ENCODE data around the gene JAZF1. TPM values are rescaled to one million over a fixed set of nuclear protein-coding genes. Genes with fewer than 3 reads are reported as not detected.

The JAZF1 gene
- total and polyA plus RNA-seq, 2 donors (not counting 1 experiment from before 2014, with no cell fraction given): 14.0 to 38.6 TPM

DNA sequence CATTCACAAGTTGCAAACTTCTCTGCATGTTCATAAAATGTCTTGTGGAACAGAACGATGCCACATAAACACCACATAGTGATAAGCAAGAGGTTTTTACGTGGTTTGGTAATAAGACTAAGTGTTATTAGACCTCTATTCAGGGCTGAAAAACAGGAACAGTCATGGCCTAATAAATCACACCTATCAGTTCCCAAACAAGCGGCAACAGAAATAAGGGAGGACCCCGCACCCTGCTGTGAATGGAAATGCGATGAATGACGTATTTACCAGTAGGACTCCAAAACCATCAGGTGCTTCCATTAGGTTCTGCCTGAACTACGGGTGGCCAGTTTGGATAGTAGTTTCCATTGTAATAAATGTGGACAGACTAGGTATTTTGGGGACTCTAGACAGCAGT lies 311.5 kb downstream of the JAZF1 start:
- no peak overlapping the region for H3K4me3 Mint-ChIP-seq
- H3K9me3 Mint-ChIP-seq (ENCODE audit: insufficient read depth): no peaks in the 10 kb centered on the region
- Histone ChIP-seq H4K20me1 (ENCODE audit: control insufficient read depth, insufficient read depth, low read length, poor library complexity, severe bottlenecking) (peaks cover 65% of the 10 kb centered on the region), H3K9me3 (ENCODE audit: control extremely low read depth in 1 of 3, control insufficient read depth in 2 of 3, insufficient read depth in 1 of 3, low read length in 2 of 3) (no peaks in the 10 kb centered on the region), H3K4me1 (ENCODE audit: control insufficient read depth in 2 of 2, insufficient read depth in 2 of 2, low read length in 2 of 2) (no peaks in the 10 kb centered on the region), H3K36me3 (replicated peaks in 1 of 2; ENCODE audit: control extremely low read depth in 1 of 2, control insufficient read depth in 1 of 2, extremely low read depth in 1 of 2, insufficient read depth in 2 of 2, low read length in 1 of 2) (peaks cover 0 to 26% of the 10 kb centered on the region in 2 experiments), H3K4me2 (replicated peaks; ENCODE audit: low read depth, low read length, poor library complexity, severe bottlenecking) (no peak overlapping the region), H3K4me3 (ENCODE audit: control extremely low read depth in 1 of 5, extremely low read depth in 1 of 5, insufficient read depth in 1 of 5, low read depth in 2 of 5, low read length in 4 of 5) (no peak overlapping the region), H3K27me3 (replicated peaks in 1 of 4; ENCODE audit: control extremely low read depth in 1 of 4, control insufficient read depth in 3 of 4, insufficient read depth in 4 of 4, low read length in 3 of 4) (no peaks in the 10 kb centered on the region), H3K79me2 (ENCODE audit: control insufficient read depth, insufficient read depth, low read length) (peaks cover 19% of the 10 kb centered on the region), H3K9ac (ENCODE audit: low read length) (no peak overlapping the region), H2AFZ (ENCODE audit: insufficient read depth, low read depth, low read length, poor library complexity, severe bottlenecking) (no peak overlapping the region), H3K27ac (ENCODE audit: low read length in 2 of 2) (no peak overlapping the region)
- H3K27ac Mint-ChIP-seq: no peak overlapping the region
- CTCF ChIA-PET: no interaction called here
- H3K4me1 Mint-ChIP-seq: no peaks in the 10 kb centered on the region
- no peak for DNase-seq
- H3K27me3 Mint-ChIP-seq: no peaks in the 10 kb centered on the region
- 78% methylated on average over 4 of the region's 7 CpGs for WGBS (ENCODE audit: insufficient coverage)
- POLR2A ChIA-PET: no interaction called here
- TF ChIP-seq, protein P1, sequence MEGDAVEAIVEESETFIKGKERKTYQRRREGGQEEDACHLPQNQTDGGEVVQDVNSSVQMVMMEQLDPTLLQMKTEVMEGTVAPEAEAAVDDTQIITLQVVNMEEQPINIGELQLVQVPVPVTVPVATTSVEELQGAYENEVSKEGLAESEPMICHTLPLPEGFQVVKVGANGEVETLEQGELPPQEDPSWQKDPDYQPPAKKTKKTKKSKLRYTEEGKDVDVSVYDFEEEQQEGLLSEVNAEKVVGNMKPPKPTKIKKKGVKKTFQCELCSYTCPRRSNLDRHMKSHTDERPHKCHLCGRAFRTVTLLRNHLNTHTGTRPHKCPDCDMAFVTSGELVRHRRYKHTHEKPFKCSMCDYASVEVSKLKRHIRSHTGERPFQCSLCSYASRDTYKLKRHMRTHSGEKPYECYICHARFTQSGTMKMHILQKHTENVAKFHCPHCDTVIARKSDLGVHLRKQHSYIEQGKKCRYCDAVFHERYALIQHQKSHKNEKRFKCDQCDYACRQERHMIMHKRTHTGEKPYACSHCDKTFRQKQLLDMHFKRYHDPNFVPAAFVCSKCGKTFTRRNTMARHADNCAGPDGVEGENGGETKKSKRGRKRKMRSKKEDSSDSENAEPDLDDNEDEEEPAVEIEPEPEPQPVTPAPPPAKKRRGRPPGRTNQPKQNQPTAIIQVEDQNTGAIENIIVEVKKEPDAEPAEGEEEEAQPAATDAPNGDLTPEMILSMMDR (IDR thresholded peaks at IDR 0.05): no peak
- no peak for TF ChIP-seq EZH2 (IDR thresholded peaks at IDR 0.05; ENCODE audit: borderline replicate concordance, insufficient read depth, low read depth, low read length, poor library complexity, severe bottlenecking)
- intact Hi-C loops (cut with micrococcal nuclease): no loop called here
- no peak for ATAC-seq (ENCODE audit: low read depth)

DNA sequence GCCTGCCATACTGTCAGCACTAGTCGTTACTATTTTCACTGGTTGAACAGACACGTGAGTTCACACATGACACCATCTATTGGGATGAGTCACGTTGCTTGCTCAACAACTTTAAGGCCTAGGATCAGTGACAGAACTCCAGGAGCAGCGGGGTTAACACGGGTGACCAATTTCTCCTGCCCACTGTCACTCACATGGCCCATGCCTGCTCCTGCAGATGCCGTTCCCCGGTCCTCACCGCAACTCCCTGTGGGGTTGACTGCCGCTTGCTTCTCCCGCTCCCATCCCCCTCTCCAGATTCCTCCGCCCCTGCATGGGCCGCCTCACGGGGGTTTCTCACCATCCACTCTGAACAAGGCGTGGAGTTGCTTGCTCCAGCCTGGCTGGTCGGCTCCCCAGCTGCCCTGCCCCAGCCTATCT lies 312.5 kb downstream of the JAZF1 start:
- no peaks in the 10 kb centered on the region for H3K27me3 Mint-ChIP-seq
- no peak overlapping the region for H2AFZ ChIP-seq (ENCODE audit: insufficient read depth, low read depth, low read length, poor library complexity, severe bottlenecking)
- no peak overlapping the region for H3K27ac ChIP-seq (ENCODE audit: low read length in 2 of 2)
- no peak overlapping the region for H3K4me2 ChIP-seq (replicated peaks; ENCODE audit: low read depth, low read length, poor library complexity, severe bottlenecking)
- 96% methylated on average over 15 of the region's 15 CpGs for WGBS (ENCODE audit: insufficient coverage)
- H3K36me3 ChIP-seq (replicated peaks in 1 of 2; ENCODE audit: control extremely low read depth in 1 of 2, control insufficient read depth in 1 of 2, extremely low read depth in 1 of 2, insufficient read depth in 2 of 2, low read length in 1 of 2): peaks cover 0 to 33% of the 10 kb centered on the region in 2 experiments
- no peaks in the 10 kb centered on the region for H3K4me1 Mint-ChIP-seq
- ATAC-seq (ENCODE audit: low read depth) (no peak), DNase-seq (no peak)
- H3K27me3 ChIP-seq (replicated peaks in 1 of 4; ENCODE audit: control extremely low read depth in 1 of 4, control insufficient read depth in 3 of 4, insufficient read depth in 4 of 4, low read length in 3 of 4): no peaks in the 10 kb centered on the region
- H3K9me3 ChIP-seq (ENCODE audit: control extremely low read depth in 1 of 3, control insufficient read depth in 2 of 3, insufficient read depth in 1 of 3, low read length in 2 of 3): no peaks in the 10 kb centered on the region
- no peak overlapping the region for H3K4me3 ChIP-seq (ENCODE audit: control extremely low read depth in 1 of 5, extremely low read depth in 1 of 5, insufficient read depth in 1 of 5, low read depth in 2 of 5, low read length in 4 of 5)
- no peak overlapping the region for H3K4me3 Mint-ChIP-seq
- H3K9ac ChIP-seq (ENCODE audit: low read length): no peak overlapping the region
- TF ChIP-seq, protein P1 (IDR thresholded peaks at IDR 0.05): no peak
- TF ChIP-seq EZH2 (IDR thresholded peaks at IDR 0.05; ENCODE audit: borderline replicate concordance, insufficient read depth, low read depth, low read length, poor library complexity, severe bottlenecking): no peak
- no peak overlapping the region for H3K27ac Mint-ChIP-seq
- H3K4me1 ChIP-seq (ENCODE audit: control insufficient read depth in 2 of 2, insufficient read depth in 2 of 2, low read length in 2 of 2): no peaks in the 10 kb centered on the region
- H3K79me2 ChIP-seq (ENCODE audit: control insufficient read depth, insufficient read depth, low read length): peaks cover 25% of the 10 kb centered on the region
- no peaks in the 10 kb centered on the region for H3K9me3 Mint-ChIP-seq (ENCODE audit: insufficient read depth)
- H4K20me1 ChIP-seq (ENCODE audit: control insufficient read depth, insufficient read depth, low read length, poor library complexity, severe bottlenecking): peaks cover 62% of the 10 kb centered on the region
- POLR2A ChIA-PET: no interaction called here
- CTCF ChIA-PET: no interaction called here
- intact Hi-C loops (cut with micrococcal nuclease): no loop called here

Data from B cell (primary cell).